ENCODE data around the gene NHLRC2. TPM values are rescaled to one million over a fixed set of nuclear protein-coding genes. Genes with fewer than 3 reads are reported as not detected.

NHLRC2 gene
- total and polyA plus RNA-seq, 2 donors (not counting 3 experiments of a cell fraction or from before 2014, with no cell fraction given), result 5.2 to 28.2 TPM

GRCh38 chr10:113857210-113857609, 2.7 kb downstream of the NHLRC2 start:
- Histone ChIP-seq H3K9me3 (replicated peaks; ENCODE audit: control insufficient read depth, insufficient read depth, low read length) (no peaks in the 10 kb centered on the region), H3K27me3 (ENCODE audit: control insufficient read depth in 2 of 2, insufficient read depth in 2 of 2, low read length in 2 of 2) (no peaks in the 10 kb centered on the region), H3K27ac (ENCODE audit: insufficient read depth, low read depth, low read length) (no peak overlapping the region), H3K9ac (replicated peaks; ENCODE audit: extremely low read depth, insufficient read depth, low read length) (peak overlapping the region; percentile 98), H3K36me3 (ENCODE audit: control insufficient read depth in 2 of 2, extremely low read depth in 1 of 2, insufficient read depth in 2 of 2, low read length in 2 of 2) (peaks cover 3 to 14% of the 10 kb centered on the region in 2 experiments), H3K4me3 (replicated peaks in 1 of 3; ENCODE audit: insufficient read depth in 1 of 3, low read depth in 1 of 3, low read length in 3 of 3) (peak overlapping the region in 1 of 3 experiments; percentile 87), H2AFZ (ENCODE audit: low read depth, low read length) (no peak overlapping the region), H3K4me1 (ENCODE audit: control insufficient read depth, extremely low read depth, insufficient read depth, low read length) (peaks cover 38% of the 10 kb centered on the region), H3K9me1 (replicated peaks; ENCODE audit: control insufficient read depth, extremely low read depth, insufficient read depth, low read length) (no peaks in the 10 kb centered on the region), H4K20me1 (replicated peaks; ENCODE audit: control insufficient read depth, extremely low read depth, insufficient read depth, low read length) (no peaks in the 10 kb centered on the region), H3K4me2 (ENCODE audit: insufficient read depth, low read length) (peak overlapping the region; percentile 96), H3K79me2 (ENCODE audit: control insufficient read depth, insufficient read depth, low read length) (peaks cover 41% of the 10 kb centered on the region)
- intact Hi-C loops (cut with micrococcal nuclease) (no loop called here), dilution Hi-C loops (cut with MboI; ENCODE audit: extremely low pct_ligation_motif_present, low sequenced_read_pairs) (no loop called here)
- ChIA-PET CTCF (interaction anchor here (1.2 to 1.8 kb wide), 4 partner anchors 17 to 245 kb away, joined by 3 to 5 read pairs (median 4); no protein-coding TSS in a partner anchor), POLR2A (no interaction called here)
- FAIRE-seq (no peak), DNase-seq (ENCODE audit: low read depth, low spot score) (no peak)
- no TSS peak for BruUV-seq (replicated peaks)
- TF ChIP-seq CTCF (IDR thresholded peaks at IDR 0.05; ENCODE audit: extremely low read depth in 1 of 2, insufficient read depth in 1 of 2, low read depth in 1 of 2, low read length in 2 of 2), result no peak
- TF ChIP-seq POLR2AphosphoS5 (IDR thresholded peaks at IDR 0.05; ENCODE audit: insufficient read depth, low read depth, low read length), result no peak
- no peak for TF ChIP-seq MYC (IDR thresholded peaks at IDR 0.05; ENCODE audit: low read depth, low read length)
- TF ChIP-seq MAX (IDR thresholded peaks at IDR 0.05; ENCODE audit: insufficient read depth, insufficient read length), result no peak
- TF ChIP-seq EZH2 (IDR thresholded peaks at IDR 0.05; ENCODE audit: borderline replicate concordance, low read depth, low read length, severe bottlenecking), result no peak
- no peak for TF ChIP-seq JUN (IDR thresholded peaks at IDR 0.05; ENCODE audit: borderline replicate concordance, insufficient read depth, insufficient read length, low read depth)
- TF ChIP-seq GATA2 (IDR thresholded peaks at IDR 0.05; ENCODE audit: insufficient read depth, insufficient read length, low read depth, low read length), result no peak
- TF ChIP-seq FOS (IDR thresholded peaks at IDR 0.05; ENCODE audit: borderline replicate concordance, insufficient read depth, low read length), result no peak
- no peak for TF ChIP-seq POLR2A (IDR thresholded peaks at IDR 0.05; ENCODE audit: low read depth, low read length)

Data from endothelial cell of umbilical vein (primary cell).